Hepatocyte (in vitro differentiated cells): ENCODE results near the gene GNAO1.

Source experiments
- EZH2 ChIP-seq: fragments of 200-600 bp; sonication (generic); IDR thresholded peaks from 2 replicates; pipeline ENCODE4 v1.6.1; 2016; ENCODE audit warnings: antibody characterized with exemption, mild to moderate bottlenecking, borderline replicate concordance
- EZH2phosphoT487 ChIP-seq: fragments of 200-600 bp; sonication (generic); IDR thresholded peaks from one replicate; pipeline ENCODE4 v1.6.1; 2018; ENCODE audit warnings: antibody characterized with exemption, mild to moderate bottlenecking, low read depth, moderate library complexity; ENCODE audit not compliant: unreplicated experiment, severe bottlenecking
- TF ChIP-seq, protein P1 (sequence below): fragments of 200-600 bp; sonication (generic); IDR thresholded peaks from 2 replicates; pipeline ENCODE4 v1.5.1; 2016; ENCODE audit warnings: antibody characterized with exemption, mild to moderate bottlenecking; ENCODE audit not compliant: poor library complexity

DNA sequence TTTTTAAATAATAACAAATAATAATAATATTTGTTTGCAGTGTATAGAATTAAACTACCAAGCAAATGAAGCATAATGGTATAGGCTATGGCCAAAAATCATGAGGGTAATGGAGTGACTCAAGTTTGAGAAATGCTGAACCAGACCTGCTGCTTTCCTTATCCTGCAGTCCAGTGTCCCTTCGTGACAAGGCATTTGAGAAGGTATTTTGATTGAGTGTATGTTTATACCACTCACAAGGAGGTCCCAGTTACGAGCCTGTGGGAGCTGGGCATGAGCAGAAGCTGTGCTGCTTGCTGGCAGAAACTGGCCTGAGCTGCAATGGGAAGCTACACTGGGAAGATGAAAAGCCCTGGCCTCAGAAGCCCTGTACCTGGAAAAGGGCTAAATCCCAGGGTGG is 50.3 kb downstream of the GNAO1 start:
- TF ChIP-seq, protein P1, sequence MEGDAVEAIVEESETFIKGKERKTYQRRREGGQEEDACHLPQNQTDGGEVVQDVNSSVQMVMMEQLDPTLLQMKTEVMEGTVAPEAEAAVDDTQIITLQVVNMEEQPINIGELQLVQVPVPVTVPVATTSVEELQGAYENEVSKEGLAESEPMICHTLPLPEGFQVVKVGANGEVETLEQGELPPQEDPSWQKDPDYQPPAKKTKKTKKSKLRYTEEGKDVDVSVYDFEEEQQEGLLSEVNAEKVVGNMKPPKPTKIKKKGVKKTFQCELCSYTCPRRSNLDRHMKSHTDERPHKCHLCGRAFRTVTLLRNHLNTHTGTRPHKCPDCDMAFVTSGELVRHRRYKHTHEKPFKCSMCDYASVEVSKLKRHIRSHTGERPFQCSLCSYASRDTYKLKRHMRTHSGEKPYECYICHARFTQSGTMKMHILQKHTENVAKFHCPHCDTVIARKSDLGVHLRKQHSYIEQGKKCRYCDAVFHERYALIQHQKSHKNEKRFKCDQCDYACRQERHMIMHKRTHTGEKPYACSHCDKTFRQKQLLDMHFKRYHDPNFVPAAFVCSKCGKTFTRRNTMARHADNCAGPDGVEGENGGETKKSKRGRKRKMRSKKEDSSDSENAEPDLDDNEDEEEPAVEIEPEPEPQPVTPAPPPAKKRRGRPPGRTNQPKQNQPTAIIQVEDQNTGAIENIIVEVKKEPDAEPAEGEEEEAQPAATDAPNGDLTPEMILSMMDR, result no peak
- TF ChIP-seq EZH2 (no peak), EZH2phosphoT487 (no peak)
